Progenitor cell of endocrine pancreas (in vitro differentiated cells): ENCODE measurements around the gene CCDC102A. TPM values are rescaled to one million over a fixed set of nuclear protein-coding genes. Genes with fewer than 3 reads are reported as not detected.

ENCODE experiments used
- DNase-seq: peaks from one replicate; pipeline ENCODE4 v3.0.0; 2021; ENCODE audit warnings: low spot score; ENCODE audit not compliant: unreplicated experiment
- H3K27ac Mint-ChIP-seq: 2 replicates; pipeline ENCODE4 v1.8.0; 2021; ENCODE audit warnings: mild to moderate bottlenecking, moderate library complexity, mixed read lengths
- H3K27me3 Mint-ChIP-seq: 2 replicates; pipeline ENCODE4 v1.8.0; 2021; ENCODE audit warnings: mixed read lengths
- H3K36me3 Mint-ChIP-seq: 2 replicates; pipeline ENCODE4 v1.8.0; 2022; ENCODE audit warnings: mixed read lengths; ENCODE audit not compliant: insufficient read depth
- H3K4me1 Mint-ChIP-seq: 2 replicates; pipeline ENCODE4 v1.8.0; 2021; ENCODE audit warnings: low read depth, mixed read lengths
- H3K4me3 Mint-ChIP-seq: 2 replicates; pipeline ENCODE4 v1.8.0; 2021; ENCODE audit warnings: low read depth, mild to moderate bottlenecking, moderate library complexity, mixed read lengths
- H3K9me3 Mint-ChIP-seq: 2 replicates; pipeline ENCODE4 v1.8.0; 2021; ENCODE audit warnings: low read depth, mixed read lengths
- CTCF ChIP-seq: fragments of 200-600 bp; sonication (generic); IDR thresholded peaks from one replicate; pipeline ENCODE4 v1.5.0; 2021; ENCODE audit warnings: antibody characterized with exemption, mild to moderate bottlenecking; ENCODE audit not compliant: unreplicated experiment
- total RNA-seq: library from RNA; stranded (reverse); gene quantifications from 2 replicates; pipeline ENCODE4 v1.2.1, GENCODE V29; 2021

The CCDC102A gene
- total RNA-seq, 1 donor from 2014 or later = 15.6 TPM

- Mint-ChIP-seq H3K4me3 (peak overlapping the region; percentile 83), H3K4me1 (peaks cover 10% of the 10 kb centered on the region), H3K27ac (no peak overlapping the region), H3K36me3 (peaks cover 3% of the 10 kb centered on the region), H3K9me3 (no peaks in the 10 kb centered on the region), H3K27me3 (peaks cover 35% of the 10 kb centered on the region)
- TF ChIP-seq CTCF = no peak
- DNase-seq = no peak
These were observed 2.0 kb downstream of the CCDC102A start for GRCh38 chr16:57534337-57534880.

DNA sequence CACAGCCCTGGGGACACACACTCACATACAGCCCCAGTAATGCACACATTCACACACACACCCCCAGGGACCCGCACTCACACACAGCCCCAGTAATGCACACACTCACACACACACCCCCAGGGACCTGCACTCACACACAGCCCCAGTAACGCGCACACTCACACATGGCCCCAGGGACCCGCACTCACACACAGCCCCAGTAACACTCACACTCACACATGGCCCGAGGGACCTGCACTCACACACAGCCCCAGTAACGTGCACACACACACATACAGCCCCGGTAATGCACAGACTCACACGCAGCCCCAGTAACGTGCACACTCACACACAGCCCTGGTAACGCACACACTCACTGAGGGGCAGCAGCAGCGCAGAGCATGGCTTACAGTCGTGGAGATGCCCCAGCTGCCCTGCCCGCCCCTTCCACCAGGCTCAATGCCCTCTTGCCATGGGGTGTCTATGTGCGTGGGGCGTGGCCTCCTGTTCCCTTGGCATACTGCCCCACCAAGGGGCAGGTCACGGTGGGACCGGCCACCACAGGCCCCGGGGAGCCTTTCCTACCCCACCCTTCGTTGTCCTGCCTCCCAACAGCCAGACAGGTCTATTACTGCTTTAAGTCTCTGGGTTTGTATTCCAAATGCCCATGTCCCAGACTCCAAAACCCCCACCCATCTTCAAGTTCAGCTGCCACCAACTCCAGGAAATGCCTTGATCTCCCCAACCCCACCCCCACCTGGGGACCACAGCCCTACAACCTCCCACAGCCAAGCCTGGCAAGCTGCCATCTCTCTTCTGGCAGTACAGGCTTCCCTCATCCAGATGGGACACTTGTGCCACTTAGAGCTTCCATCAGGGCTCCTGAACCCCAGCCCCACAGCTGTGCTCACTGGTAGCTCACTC, 2.7 kb downstream of the CCDC102A start:
- no peak for DNase-seq
- peaks cover 3% of the 10 kb centered on the region for H3K36me3 Mint-ChIP-seq
- peak overlapping the region; percentile 26 for H3K27ac Mint-ChIP-seq
- H3K27me3 Mint-ChIP-seq = peaks cover 39% of the 10 kb centered on the region
- peaks cover 11% of the 10 kb centered on the region for H3K4me1 Mint-ChIP-seq
- TF ChIP-seq CTCF = no peak
- H3K4me3 Mint-ChIP-seq = no peak overlapping the region
- H3K9me3 Mint-ChIP-seq = no peaks in the 10 kb centered on the region

GRCh38 chr16:57532266-57532625, 4.1 kb downstream of the CCDC102A start:
- Mint-ChIP-seq H3K4me1 (peaks cover 10% of the 10 kb centered on the region), H3K36me3 (peaks cover 5% of the 10 kb centered on the region), H3K9me3 (no peaks in the 10 kb centered on the region)

DNA sequence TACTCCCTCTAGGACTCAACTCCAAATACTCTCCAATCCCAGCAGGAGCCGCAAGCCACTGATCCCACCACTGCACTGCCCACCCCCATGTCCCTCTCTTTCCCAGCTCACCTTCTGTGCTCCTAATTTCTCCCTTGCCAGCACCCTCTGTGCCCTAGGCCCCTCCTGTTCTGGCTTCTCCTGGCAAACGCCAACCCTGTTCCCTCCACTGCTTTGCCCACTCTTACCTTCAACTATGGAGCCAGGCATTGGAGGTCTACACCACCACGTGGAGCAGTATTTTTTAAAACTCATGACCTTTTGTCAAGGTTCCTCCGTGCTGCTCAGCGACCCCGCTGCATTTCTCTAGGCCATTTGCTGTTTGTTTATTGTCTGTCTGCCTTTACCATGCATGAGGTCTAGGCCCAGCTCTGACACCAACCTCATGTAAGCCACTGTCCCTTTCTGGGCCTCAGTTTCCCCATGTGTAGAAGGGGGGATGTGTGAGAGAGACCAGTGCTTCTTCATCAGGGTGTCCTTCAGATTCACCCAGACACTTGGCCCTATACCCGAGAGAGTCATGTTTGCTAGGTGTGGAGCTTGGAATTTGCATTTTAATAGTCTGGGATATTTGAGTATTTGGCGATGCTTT, 4.6 kb downstream of the CCDC102A start:
- Mint-ChIP-seq H3K9me3 (no peaks in the 10 kb centered on the region), H3K27ac (no peak overlapping the region), H3K4me1 (peaks cover 10% of the 10 kb centered on the region), H3K36me3 (peaks cover 5% of the 10 kb centered on the region), H3K4me3 (no peak overlapping the region), H3K27me3 (peaks cover 41% of the 10 kb centered on the region)
- no peak for DNase-seq
- no peak for TF ChIP-seq CTCF

More at GRCh38 chr16:57532266-57532625, 4.1 kb downstream of the CCDC102A start:
- no peak overlapping the region for H3K27ac Mint-ChIP-seq
- TF ChIP-seq CTCF = no peak
- H3K27me3 Mint-ChIP-seq = peaks cover 41% of the 10 kb centered on the region
- DNase-seq = no peak
- no peak overlapping the region for H3K4me3 Mint-ChIP-seq

- Mint-ChIP-seq H3K36me3 (peaks cover 5% of the 10 kb centered on the region), H3K9me3 (no peaks in the 10 kb centered on the region), H3K4me1 (peaks cover 10% of the 10 kb centered on the region), H3K27me3 (peaks cover 41% of the 10 kb centered on the region), H3K27ac (no peak overlapping the region), H3K4me3 (no peak overlapping the region)
- DNase-seq = no peak
- no peak for TF ChIP-seq CTCF
These were observed 5.2 kb downstream of the CCDC102A start for GRCh38 chr16:57531253-57531575.
